Left lung (tissue), 10 donors: ENCODE results near the gene SLC16A6. TPM values are rescaled to one million over a fixed set of nuclear protein-coding genes. Genes with fewer than 3 reads are reported as not detected.

Experiments
- ATAC-seq: fragments of 200-7000 bp; cut with Tn5 transposase; one replicate; pipeline ENCODE4 v1.9.1; 2020; ENCODE audit warnings: moderate library complexity
- DNase-seq, 4 donors: peaks; one replicate each; pipeline ENCODE4 v3.0.0-alpha.2; 2013 to 2020
- H3K27ac ChIP-seq, 2 donors: fragments of 200-600 bp; sonication (generic) in 1 of 2; one replicate each; pipeline versions ENCODE4 v1.5.0 to v1.8.0; 2020 to 2021
- H3K27me3 ChIP-seq, 2 donors: fragments of 200-600 bp; sonication (generic) in 1 of 2; one replicate each; pipeline versions ENCODE4 v1.5.0 to v1.8.0; 2020 to 2021
- H3K36me3 ChIP-seq, 2 donors: fragments of 200-600 bp; sonication (generic) in 1 of 2; one replicate each; pipeline versions ENCODE4 v1.5.0 to v1.8.0; 2020 to 2021
- H3K4me1 ChIP-seq, 2 donors: fragments of 200-600 bp; one replicate each; pipeline ENCODE4 v1.8.0; 2021
- H3K4me3 ChIP-seq, 2 donors: fragments of 200-600 bp; sonication (generic) in 1 of 2; one replicate each; pipeline versions ENCODE4 v1.5.0 to v1.8.0; 2020 to 2021; ENCODE audit warnings: mild to moderate bottlenecking in 1 of 2
- H3K9me3 ChIP-seq, 2 donors: fragments of 200-600 bp; sonication (generic) in 1 of 2; one replicate each; pipeline versions ENCODE4 v1.5.0 to v1.8.0; 2020 to 2021
- intact Hi-C, 2 donors: fragments of 100-400 bp; cut with DNase I; formaldehyde crosslinking; loops; one replicate each; pipeline versions ENCODE4 v1.11.2 to v1.14.2; 2022
- polyA plus RNA-seq, 6 donors: library from polyadenylated mRNA; unstranded; fragments of 120-200 nt; gene quantifications; one replicate each; pipeline ENCODE4 v1.2.1, GENCODE V29; 2013; ENCODE audit not compliant: insufficient read length in 6 of 6
- total RNA-seq, 2 donors: library from RNA; stranded (reverse); fragmentation: NEBNext Ultra II Directional; extraction: Animal tissue kit (Norgen Biotek cat#: 25700); gene quantifications; one replicate each; pipeline ENCODE4 v1.2.1, GENCODE V29; 2021
- TF ChIP-seq, protein P1 (sequence below), 2 donors: fragments of 200-600 bp; sonication (generic) in 1 of 2; IDR thresholded peaks; one replicate each; pipeline versions ENCODE4 v1.5.0 to v1.8.0; 2021; ENCODE audit warnings: antibody characterized with exemption in 2 of 2
- donor health status: DM: no; HTN: yes; CAD: no.
- donor health status: DM: no; HTN: no; CAD: no.

SLC16A6 gene
- total and polyA plus RNA-seq, 8 donors = 0.47 to 10.5 (median 0.87) TPM

DNA sequence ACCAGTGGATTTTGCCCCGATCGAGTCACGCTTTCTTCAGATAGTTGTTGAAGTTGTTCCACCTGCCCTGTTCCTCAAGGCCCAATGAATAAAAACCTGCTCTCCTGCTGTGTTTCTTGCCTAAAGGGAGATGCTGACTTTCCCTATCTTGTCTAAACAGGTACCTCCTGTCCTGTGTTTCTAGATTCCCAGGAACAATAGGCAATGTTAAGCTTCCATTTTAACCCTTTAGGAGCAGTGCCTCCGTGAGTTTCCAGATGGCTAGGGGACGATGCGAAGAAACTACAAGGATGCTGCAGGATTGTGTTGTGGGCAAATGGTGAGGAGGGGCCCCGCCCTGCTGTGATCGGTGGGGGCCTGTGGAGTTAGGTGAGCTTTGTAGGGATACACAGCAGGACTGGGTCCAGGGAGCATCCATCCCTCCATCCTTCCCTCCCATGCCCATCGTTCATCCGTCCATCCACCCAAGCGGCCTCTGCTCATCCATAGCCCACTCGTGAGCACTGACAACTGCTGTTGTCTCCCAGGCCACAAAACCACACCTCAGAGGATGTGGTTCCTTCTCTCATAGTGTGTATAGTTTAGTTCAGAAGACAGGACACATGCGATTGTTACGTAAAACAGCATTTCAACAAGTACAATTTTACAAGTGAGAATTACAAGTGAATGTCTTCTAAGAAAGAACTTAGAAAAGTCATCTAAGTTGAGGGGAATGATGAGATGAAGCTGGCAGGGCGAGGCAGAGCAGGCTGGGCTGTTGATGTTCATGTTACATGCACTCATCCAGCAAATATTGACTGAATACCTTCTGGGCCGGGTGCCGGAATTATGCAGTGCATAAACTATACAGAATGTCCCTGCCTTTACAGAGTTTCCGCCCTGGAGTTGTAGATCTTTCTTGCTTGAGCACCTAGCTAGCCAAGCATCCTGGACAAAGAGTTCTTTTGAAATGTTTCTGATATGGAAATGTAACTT, 5.6 kb upstream of the SLC16A6 start:
- intact Hi-C loops = no loop called here
- no peak for DNase-seq
- H3K27me3 ChIP-seq = peaks cover 16 to 45% of the 10 kb centered on the region in 2 donors
- H3K36me3 ChIP-seq = no peaks in the 10 kb centered on the region
- TF ChIP-seq, protein P1, sequence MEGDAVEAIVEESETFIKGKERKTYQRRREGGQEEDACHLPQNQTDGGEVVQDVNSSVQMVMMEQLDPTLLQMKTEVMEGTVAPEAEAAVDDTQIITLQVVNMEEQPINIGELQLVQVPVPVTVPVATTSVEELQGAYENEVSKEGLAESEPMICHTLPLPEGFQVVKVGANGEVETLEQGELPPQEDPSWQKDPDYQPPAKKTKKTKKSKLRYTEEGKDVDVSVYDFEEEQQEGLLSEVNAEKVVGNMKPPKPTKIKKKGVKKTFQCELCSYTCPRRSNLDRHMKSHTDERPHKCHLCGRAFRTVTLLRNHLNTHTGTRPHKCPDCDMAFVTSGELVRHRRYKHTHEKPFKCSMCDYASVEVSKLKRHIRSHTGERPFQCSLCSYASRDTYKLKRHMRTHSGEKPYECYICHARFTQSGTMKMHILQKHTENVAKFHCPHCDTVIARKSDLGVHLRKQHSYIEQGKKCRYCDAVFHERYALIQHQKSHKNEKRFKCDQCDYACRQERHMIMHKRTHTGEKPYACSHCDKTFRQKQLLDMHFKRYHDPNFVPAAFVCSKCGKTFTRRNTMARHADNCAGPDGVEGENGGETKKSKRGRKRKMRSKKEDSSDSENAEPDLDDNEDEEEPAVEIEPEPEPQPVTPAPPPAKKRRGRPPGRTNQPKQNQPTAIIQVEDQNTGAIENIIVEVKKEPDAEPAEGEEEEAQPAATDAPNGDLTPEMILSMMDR (IDR thresholded peaks at IDR 0.05) = no peak
- peak overlapping the region; percentile 40 to 78 for H3K27ac ChIP-seq
- peaks cover 5 to 39% of the 10 kb centered on the region in 2 donors for H3K4me1 ChIP-seq
- no peak for ATAC-seq
- H3K9me3 ChIP-seq = no peaks in the 10 kb centered on the region
- no peak overlapping the region for H3K4me3 ChIP-seq

DNA sequence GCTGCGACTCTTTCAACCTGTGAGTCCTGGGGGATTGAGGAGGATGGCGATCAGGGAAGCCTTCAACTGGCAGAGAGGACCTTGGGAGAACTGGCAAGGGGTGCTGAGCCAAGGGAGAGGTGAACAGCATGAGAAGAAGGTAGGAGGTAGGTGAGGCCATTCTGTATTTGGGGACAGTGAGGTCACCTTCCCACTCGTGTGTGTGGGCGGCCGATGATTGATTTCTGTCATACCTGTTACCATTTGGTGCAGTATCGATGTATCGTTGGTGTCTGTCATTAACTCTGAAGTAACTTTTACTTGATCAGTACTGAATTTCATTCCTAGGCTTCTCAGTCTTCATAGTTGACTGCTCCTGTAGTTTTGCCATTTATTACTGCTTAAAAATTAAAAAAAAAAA, 4.2 kb upstream of the SLC16A6 start:
- no peak for ATAC-seq

DNA sequence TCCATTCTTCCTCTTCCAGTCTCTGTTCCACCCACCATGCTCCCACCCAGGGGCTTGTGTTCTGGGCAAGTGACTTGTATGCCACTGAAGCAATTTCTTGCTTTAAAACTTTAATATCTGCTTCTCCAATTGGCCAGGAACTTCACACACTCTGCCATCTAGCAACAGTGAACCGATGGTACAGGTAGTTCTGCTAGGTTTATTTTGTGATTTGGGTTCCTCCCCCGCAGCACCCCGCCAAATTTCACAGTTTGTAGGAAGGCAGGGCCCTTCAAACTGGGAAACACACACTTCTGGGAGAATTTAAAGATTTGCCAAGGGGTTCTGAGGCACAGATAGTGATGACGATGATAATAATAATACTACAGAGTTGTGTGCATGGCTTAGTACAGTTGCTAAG, 3.7 kb upstream of the SLC16A6 start:
- H3K9me3 ChIP-seq = no peaks in the 10 kb centered on the region
- no peak overlapping the region for H3K27ac ChIP-seq
- no peaks in the 10 kb centered on the region for H3K36me3 ChIP-seq
- peaks cover 13 to 55% of the 10 kb centered on the region in 2 donors for H3K4me1 ChIP-seq
- H3K27me3 ChIP-seq = peaks cover 24 to 62% of the 10 kb centered on the region in 2 donors
- intact Hi-C loops = no loop called here
- DNase-seq (no peak), ATAC-seq (no peak)
- TF ChIP-seq, protein P1 (IDR thresholded peaks at IDR 0.05) = no peak
- H3K4me3 ChIP-seq = no peak overlapping the region

More for the DNA sequence above, 4.2 kb upstream of the SLC16A6 start:
- Histone ChIP-seq H3K36me3 (no peaks in the 10 kb centered on the region), H3K9me3 (no peaks in the 10 kb centered on the region), H3K4me3 (no peak overlapping the region), H3K27ac (no peak overlapping the region), H3K27me3 (peaks cover 24 to 59% of the 10 kb centered on the region in 2 donors), H3K4me1 (peaks cover 11 to 50% of the 10 kb centered on the region in 2 donors)
- intact Hi-C loops = no loop called here
- TF ChIP-seq, protein P1 (IDR thresholded peaks at IDR 0.05) = no peak
- no peak for DNase-seq

DNA sequence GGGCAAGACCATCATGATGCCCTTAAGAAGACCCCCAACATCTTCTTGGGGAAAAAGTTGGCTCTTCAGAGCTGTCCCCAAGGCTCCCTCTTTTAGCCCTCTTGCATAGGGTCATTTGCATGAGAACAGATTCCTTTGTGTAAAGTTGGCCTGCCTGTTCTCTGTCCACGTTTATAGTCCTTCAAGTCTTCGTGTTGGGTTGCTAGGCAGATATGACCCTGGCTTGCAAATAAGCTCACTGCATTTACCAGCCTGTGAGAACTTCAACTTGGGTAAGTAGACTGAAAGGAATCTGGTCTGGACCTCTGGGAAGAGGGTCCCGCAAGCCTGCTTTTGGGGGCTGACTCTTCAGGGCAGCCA, 3.2 kb upstream of the SLC16A6 start:
- no peaks in the 10 kb centered on the region for H3K36me3 ChIP-seq
- TF ChIP-seq, protein P1 (IDR thresholded peaks at IDR 0.05) = no peak
- H3K27me3 ChIP-seq = peaks cover 24 to 62% of the 10 kb centered on the region in 2 donors
- H3K27ac ChIP-seq = no peak overlapping the region
- intact Hi-C loops = no loop called here
- peaks cover 13 to 60% of the 10 kb centered on the region in 2 donors for H3K4me1 ChIP-seq
- H3K9me3 ChIP-seq = no peaks in the 10 kb centered on the region
- DNase-seq (no peak), ATAC-seq (no peak)
- H3K4me3 ChIP-seq = no peak overlapping the region

DNA sequence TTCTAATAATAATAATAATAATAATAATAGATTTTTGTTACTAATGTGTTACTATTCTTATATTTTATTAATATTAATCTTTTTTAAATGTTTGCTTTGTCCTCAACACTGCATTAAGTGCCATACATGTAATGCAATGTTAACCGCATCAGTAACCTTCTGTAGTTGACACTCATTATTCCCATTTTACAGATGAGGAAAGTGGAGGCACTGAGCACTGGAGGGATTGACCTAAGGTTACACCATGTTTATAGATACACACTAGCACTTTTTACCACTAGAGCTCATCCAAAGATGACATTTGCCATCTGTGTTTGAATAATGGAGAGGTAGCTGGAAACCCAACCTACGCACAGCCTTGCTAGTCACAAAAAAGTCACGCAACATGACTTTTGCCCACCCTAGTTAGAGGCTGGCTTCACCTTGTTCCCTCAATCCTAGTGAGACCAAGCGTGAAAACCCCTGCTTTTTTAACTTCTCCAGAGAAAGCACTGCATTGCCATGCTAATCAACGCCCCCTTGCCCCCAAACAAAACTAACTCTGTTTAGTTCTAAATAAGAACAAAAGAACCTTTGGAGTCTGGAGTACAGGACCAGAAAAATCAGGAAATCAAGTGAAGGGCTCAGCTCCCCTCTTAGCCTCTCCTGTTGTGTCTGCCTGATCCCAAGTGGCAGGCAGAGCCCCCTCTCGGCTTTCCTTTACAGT, 2.7 kb upstream of the SLC16A6 start:
- no peaks in the 10 kb centered on the region for H3K36me3 ChIP-seq
- TF ChIP-seq, protein P1 (IDR thresholded peaks at IDR 0.05) = no peak
- ATAC-seq (no peak), DNase-seq (no peak)
- H3K9me3 ChIP-seq = no peaks in the 10 kb centered on the region
- H3K4me1 ChIP-seq = peaks cover 13 to 65% of the 10 kb centered on the region in 2 donors
- no peak overlapping the region for H3K27ac ChIP-seq
- H3K4me3 ChIP-seq = no peak overlapping the region
- H3K27me3 ChIP-seq = peaks cover 24 to 62% of the 10 kb centered on the region in 2 donors
- intact Hi-C loops = no loop called here
